Endothelial cell of umbilical vein (primary cell): ENCODE results near the gene GNAO1. TPM values are rescaled to one million over a fixed set of nuclear protein-coding genes. Genes with fewer than 3 reads are reported as not detected.

ENCODE experiments used
- BruUV-seq: library from RNA; stranded (reverse); fragments of 400-500 nt; replicated peaks from 2 replicates; lab custom pipeline; 2021; lab: Mats Ljungman, UMichigan
- CTCF ChIA-PET: fragments of 300-600, 350-600 bp; sonication (Branson Sonifier 250); formaldehyde crosslinking; loops from one replicate; lab custom pipeline; 2021; ENCODE audit warnings: antibody characterized with exemption, inconsistent platforms; lab: Charles Lee
- POLR2A ChIA-PET: fragments of 300-600, 350-600 bp; sonication (Branson Sonifier 250); formaldehyde crosslinking; loops from one replicate; lab custom pipeline; 2021; ENCODE audit warnings: antibody characterized with exemption, inconsistent platforms; lab: Charles Lee
- DNase-seq: peaks from one replicate; pipeline ENCODE4 v3.0.0-alpha.2; 2011; ENCODE audit warnings: low read depth, low spot score
- FAIRE-seq: peaks from 2 replicates; lab custom pipeline; 2011; peaks lifted over from hg19 to GRCh38; lab: Jason Lieb, UNC
- H2AFZ ChIP-seq: 2 replicates; pipeline ENCODE4 v1.6.0; 2012; ENCODE audit warnings: low read depth, low read length, control low read depth, inconsistent platforms
- H3K27ac ChIP-seq: 2 replicates; pipeline ENCODE4 v1.5.1; 2011; ENCODE audit warnings: low read depth, mild to moderate bottlenecking, control low read depth, low read length, moderate library complexity; ENCODE audit not compliant: insufficient read depth
- H3K27me3 ChIP-seq, 2 experiments: 2 replicates each; pipeline versions ENCODE4 v1.6.0 to v1.6.1; 2011; ENCODE audit warnings: low read length in 2 of 2, mixed read lengths in 1 of 2; ENCODE audit not compliant: control insufficient read depth in 2 of 2, insufficient read depth in 2 of 2
- H3K36me3 ChIP-seq, 2 experiments: 2 replicates in 1 of 2; 3 replicates in 1 of 2; pipeline ENCODE4 v1.5.1; 2011; ENCODE audit warnings: low read length in 2 of 2, mild to moderate bottlenecking in 1 of 2, moderate library complexity in 1 of 2; ENCODE audit not compliant: control insufficient read depth in 2 of 2, insufficient read depth in 2 of 2; ENCODE audit errors: extremely low read depth in 1 of 2
- H3K4me1 ChIP-seq: 3 replicates; pipeline ENCODE4 v1.5.1; 2011; ENCODE audit warnings: mild to moderate bottlenecking, low read length; ENCODE audit not compliant: control insufficient read depth, insufficient read depth; ENCODE audit errors: extremely low read depth
- H3K4me2 ChIP-seq: 2 replicates; pipeline ENCODE4 v1.6.1; 2011; ENCODE audit warnings: low read length, control low read depth, mixed read lengths; ENCODE audit not compliant: insufficient read depth
- H3K4me3 ChIP-seq, 3 experiments: fragments of 200-600 bp in 1 of 3; sonication (generic), shearing (Covaris generic) in 1 of 3; replicated peaks in 1 of 3; 2 replicates each; pipeline ENCODE4 v1.5.1; 2011 to 2016; ENCODE audit warnings: control low read depth in 3 of 3, low read length in 3 of 3, mild to moderate bottlenecking in 2 of 3, inconsistent platforms in 1 of 3, low read depth in 1 of 3, moderate library complexity in 1 of 3; ENCODE audit not compliant: insufficient read depth in 1 of 3
- H3K79me2 ChIP-seq: 2 replicates; pipeline ENCODE4 v1.6.0; 2012; ENCODE audit warnings: low read length, inconsistent platforms; ENCODE audit not compliant: control insufficient read depth, insufficient read depth
- H3K9ac ChIP-seq: replicated peaks from 2 replicates; pipeline ENCODE3; 2011; ENCODE audit warnings: low read length, control low read depth; ENCODE audit not compliant: insufficient read depth; ENCODE audit errors: extremely low read depth
- H3K9me1 ChIP-seq: replicated peaks from 3 replicates; pipeline ENCODE4 v1.6.0; 2011; ENCODE audit warnings: mild to moderate bottlenecking, low read length; ENCODE audit not compliant: control insufficient read depth, insufficient read depth; ENCODE audit errors: extremely low read depth
- H3K9me3 ChIP-seq: replicated peaks from 2 replicates; pipeline ENCODE4 v1.5.1; 2012; ENCODE audit warnings: low read length, inconsistent platforms; ENCODE audit not compliant: control insufficient read depth, insufficient read depth
- H4K20me1 ChIP-seq: replicated peaks from 2 replicates; pipeline ENCODE3; 2011; ENCODE audit warnings: mild to moderate bottlenecking, low read length; ENCODE audit not compliant: control insufficient read depth, insufficient read depth; ENCODE audit errors: extremely low read depth
- EZH2 ChIP-seq: IDR thresholded peaks from 2 replicates; pipeline ENCODE4 v1.6.1; 2012; ENCODE audit warnings: borderline replicate concordance, low read depth, mild to moderate bottlenecking, moderate library complexity, low read length, inconsistent platforms; ENCODE audit not compliant: severe bottlenecking
- FOS ChIP-seq: IDR thresholded peaks from 2 replicates; pipeline ENCODE4 v1.6.1; 2011; ENCODE audit warnings: mild to moderate bottlenecking, low read length, moderate library complexity, borderline replicate concordance; ENCODE audit not compliant: insufficient read depth
- GATA2 ChIP-seq: IDR thresholded peaks from 2 replicates; pipeline ENCODE4 v1.7.0; 2011; ENCODE audit warnings: low read depth, mild to moderate bottlenecking, moderate library complexity, mixed read lengths, low read length; ENCODE audit not compliant: insufficient read length, insufficient read depth
- JUN ChIP-seq: IDR thresholded peaks from 2 replicates; pipeline ENCODE4 v1.6.1; 2011; ENCODE audit warnings: borderline replicate concordance, low read depth; ENCODE audit not compliant: insufficient read length, insufficient read depth
- MYC ChIP-seq: IDR thresholded peaks from one replicate; pipeline ENCODE4 v1.6.1; 2011; ENCODE audit warnings: mild to moderate bottlenecking, low read depth, low read length
- POLR2A ChIP-seq: IDR thresholded peaks from 2 replicates; pipeline ENCODE4 v1.6.1; 2012; ENCODE audit warnings: low read depth, mild to moderate bottlenecking, control low read depth, low read length
- POLR2AphosphoS5 ChIP-seq: IDR thresholded peaks from 2 replicates; pipeline ENCODE4 v1.6.1; 2012; ENCODE audit warnings: low read depth, mild to moderate bottlenecking, control low read depth, low read length, moderate library complexity; ENCODE audit not compliant: insufficient read depth
- dilution Hi-C: fragments of 300-500 bp; cut with MboI; formaldehyde crosslinking; loops from one replicate; pipeline ENCODE4 v1.15.0; 2019; ENCODE audit warnings: low sequenced_read_pairs; ENCODE audit not compliant: extremely low pct_ligation_motif_present
- intact Hi-C: fragments of 100-400 bp; cut with micrococcal nuclease; formaldehyde crosslinking; loops from one replicate; pipeline ENCODE4 v1.10.0; 2022
- polyA plus RNA-seq, 4 experiments: library from polyadenylated mRNA; depleted of rRNA in 3 of 4; stranded (reverse) in 3 of 4; unstranded in 1 of 4; fragments of >200 nt; gene quantifications; 2 replicates each; pipeline versions ENCODE4 v1.2.1 to v1.2.3, GENCODE V29; 2011 to 2012; ENCODE audit warnings: missing spikeins in 1 of 4
- total RNA-seq: library from RNA; stranded (reverse); gene quantifications from 2 replicates; pipeline ENCODE4 v1.2.3, GENCODE V29; 2021
- TF ChIP-seq, protein P1 (sequence below): IDR thresholded peaks from 2 replicates; pipeline ENCODE4 v1.6.1; 2011; ENCODE audit not compliant: insufficient read depth, insufficient read length
- TF ChIP-seq, protein P2 (sequence below), 2 donors: IDR thresholded peaks; 1 replicate in 1 of 2; 2 replicates in 1 of 2; pipeline ENCODE4 v1.5.1; 2011; ENCODE audit warnings: low read length in 2 of 2, mild to moderate bottlenecking in 2 of 2, moderate library complexity in 2 of 2, control low read depth in 1 of 2, inconsistent platforms in 1 of 2, low read depth in 1 of 2; ENCODE audit not compliant: insufficient read depth in 1 of 2; ENCODE audit errors: extremely low read depth in 1 of 2

GNAO1 gene
- total and polyA plus RNA-seq, 2 donors (not counting 3 experiments of a cell fraction or from before 2014, with no cell fraction given), result not detected

DNA sequence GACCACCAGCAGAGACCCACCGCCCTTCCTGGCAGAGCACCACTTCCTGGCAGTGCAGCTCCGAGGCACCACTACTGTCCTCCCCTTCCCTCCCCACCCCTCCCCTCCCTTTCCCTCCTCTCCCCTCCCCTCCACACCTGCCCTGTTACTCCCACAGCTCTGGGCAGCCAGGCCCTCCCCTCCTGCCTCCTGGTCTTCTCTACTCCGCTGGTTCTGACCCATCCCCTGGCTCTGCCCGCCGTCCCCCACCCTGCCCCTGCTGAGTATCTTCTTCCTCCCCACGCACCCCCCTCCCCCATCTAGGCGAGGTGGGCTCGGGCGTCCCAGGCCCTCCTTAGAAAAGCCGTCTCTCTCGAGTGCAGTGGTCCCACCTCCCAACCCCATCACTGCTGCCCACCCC lies 156.4 kb downstream of the GNAO1 start:
- Histone ChIP-seq H3K27me3 (peaks cover 0 to 3% of the 10 kb centered on the region in 2 experiments), H3K4me3 (no peak overlapping the region), H2AFZ (no peak overlapping the region), H3K9me1 (no peaks in the 10 kb centered on the region), H3K9ac (no peak overlapping the region), H3K27ac (no peak overlapping the region), H4K20me1 (no peaks in the 10 kb centered on the region), H3K9me3 (no peaks in the 10 kb centered on the region), H3K36me3 (no peaks in the 10 kb centered on the region), H3K4me1 (no peaks in the 10 kb centered on the region), H3K79me2 (no peaks in the 10 kb centered on the region), H3K4me2 (no peak overlapping the region)
- intact Hi-C loops, result no loop called here
- CTCF ChIA-PET, result interaction anchor here (1.5 to 2.5 kb wide), 2 partner anchors 9 to 17 kb away, joined by 3 to 14 read pairs; no protein-coding TSS in a partner anchor
- POLR2A ChIA-PET, result no interaction called here
- no TSS peak for BruUV-seq
- FAIRE-seq (no peak), DNase-seq (no peak)
- no peak for TF ChIP-seq GATA2
- TF ChIP-seq POLR2A, result no peak
- TF ChIP-seq EZH2, result no peak
- TF ChIP-seq FOS, result no peak
- TF ChIP-seq, protein P1, sequence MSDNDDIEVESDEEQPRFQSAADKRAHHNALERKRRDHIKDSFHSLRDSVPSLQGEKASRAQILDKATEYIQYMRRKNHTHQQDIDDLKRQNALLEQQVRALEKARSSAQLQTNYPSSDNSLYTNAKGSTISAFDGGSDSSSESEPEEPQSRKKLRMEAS, result no peak
- TF ChIP-seq, protein P2, sequence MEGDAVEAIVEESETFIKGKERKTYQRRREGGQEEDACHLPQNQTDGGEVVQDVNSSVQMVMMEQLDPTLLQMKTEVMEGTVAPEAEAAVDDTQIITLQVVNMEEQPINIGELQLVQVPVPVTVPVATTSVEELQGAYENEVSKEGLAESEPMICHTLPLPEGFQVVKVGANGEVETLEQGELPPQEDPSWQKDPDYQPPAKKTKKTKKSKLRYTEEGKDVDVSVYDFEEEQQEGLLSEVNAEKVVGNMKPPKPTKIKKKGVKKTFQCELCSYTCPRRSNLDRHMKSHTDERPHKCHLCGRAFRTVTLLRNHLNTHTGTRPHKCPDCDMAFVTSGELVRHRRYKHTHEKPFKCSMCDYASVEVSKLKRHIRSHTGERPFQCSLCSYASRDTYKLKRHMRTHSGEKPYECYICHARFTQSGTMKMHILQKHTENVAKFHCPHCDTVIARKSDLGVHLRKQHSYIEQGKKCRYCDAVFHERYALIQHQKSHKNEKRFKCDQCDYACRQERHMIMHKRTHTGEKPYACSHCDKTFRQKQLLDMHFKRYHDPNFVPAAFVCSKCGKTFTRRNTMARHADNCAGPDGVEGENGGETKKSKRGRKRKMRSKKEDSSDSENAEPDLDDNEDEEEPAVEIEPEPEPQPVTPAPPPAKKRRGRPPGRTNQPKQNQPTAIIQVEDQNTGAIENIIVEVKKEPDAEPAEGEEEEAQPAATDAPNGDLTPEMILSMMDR (IDR thresholded peaks at IDR 0.05; ENCODE audit: extremely low read depth in 1 of 2, insufficient read depth in 1 of 2, low read depth in 1 of 2, low read length in 2 of 2), result no peak
- TF ChIP-seq POLR2AphosphoS5, result no peak
- no peak for TF ChIP-seq JUN
- TF ChIP-seq MYC, result no peak
- dilution Hi-C loops, result no loop called here
